Endodermal cell (in vitro differentiated cells): ENCODE data around the gene NHEJ1. TPM values are rescaled to one million over a fixed set of nuclear protein-coding genes. Genes with fewer than 3 reads are reported as not detected.
A peak's percentile ranks its signal among the peaks of the same experiment; 100 is the strongest.

Experiments
- DNase-seq: peaks from one replicate; pipeline ENCODE4 v3.0.0-alpha.2; 2017
- H3K27ac ChIP-seq: 2 replicates; pipeline ENCODE4 v1.5.1; 2013; ENCODE audit warnings: mild to moderate bottlenecking, low read depth, low read length, moderate library complexity
- H3K27me3 ChIP-seq: 2 replicates; pipeline ENCODE4 v1.6.1; 2013; ENCODE audit warnings: mild to moderate bottlenecking, low read length, moderate library complexity; ENCODE audit not compliant: insufficient read depth, control insufficient read depth, poor library complexity, severe bottlenecking
- H3K36me3 ChIP-seq: 2 replicates; pipeline ENCODE4 v1.7.0; 2013; ENCODE audit warnings: mild to moderate bottlenecking, low read length, moderate library complexity; ENCODE audit not compliant: control insufficient read depth, insufficient read depth
- H3K4me1 ChIP-seq: one replicate; pipeline ENCODE4 v1.7.0; 2013; ENCODE audit warnings: low read length; ENCODE audit not compliant: control insufficient read depth, insufficient read depth
- H3K4me3 ChIP-seq: 2 replicates; pipeline ENCODE4 v1.5.1; 2013; ENCODE audit warnings: mild to moderate bottlenecking, low read length, moderate library complexity
- H3K9ac ChIP-seq: 2 replicates; pipeline ENCODE4 v1.6.1; 2013; ENCODE audit warnings: mild to moderate bottlenecking, low read length, moderate library complexity; ENCODE audit not compliant: poor library complexity, severe bottlenecking; ENCODE audit errors: extremely low read depth
- H3K9me3 ChIP-seq: 2 replicates; pipeline ENCODE4 v1.6.1; 2013; ENCODE audit warnings: mild to moderate bottlenecking, low read length, moderate library complexity; ENCODE audit not compliant: control insufficient read depth
- H3K27ac Mint-ChIP-seq: 2 replicates; pipeline ENCODE4 v1.8.0; 2020; ENCODE audit warnings: mixed read lengths
- H3K27me3 Mint-ChIP-seq: 2 replicates; pipeline ENCODE4 v1.8.0; 2021; ENCODE audit warnings: mild to moderate bottlenecking, mixed read lengths; ENCODE audit not compliant: insufficient read depth
- H3K36me3 Mint-ChIP-seq: 2 replicates; pipeline ENCODE4 v1.8.0; 2020; ENCODE audit warnings: low read depth, mixed read lengths
- H3K4me1 Mint-ChIP-seq: 2 replicates; pipeline ENCODE4 v1.8.0; 2020; ENCODE audit warnings: mixed read lengths
- H3K4me3 Mint-ChIP-seq: 2 replicates; pipeline ENCODE4 v1.8.0; 2020; ENCODE audit warnings: mild to moderate bottlenecking, moderate library complexity, mixed read lengths
- H3K9me3 Mint-ChIP-seq: 2 replicates; pipeline ENCODE4 v1.8.0; 2020; ENCODE audit warnings: mild to moderate bottlenecking, mixed read lengths
- CTCF ChIP-seq: fragments of 200-600 bp; sonication (generic); conservative IDR thresholded peaks from 2 replicates; pipeline ENCODE4 v1.5.0; 2021; ENCODE audit warnings: antibody characterized with exemption, mild to moderate bottlenecking
- WGBS, 2 experiments: methylation state at CpG; one replicate each; pipeline versions ENCODE4 v1.1.5 to v1.1.7; 2013; ENCODE audit warnings: missing lambda C conversion rate in 2 of 2, mixed read lengths in 1 of 2; ENCODE audit not compliant: insufficient coverage in 1 of 2, insufficient read length in 1 of 2; 5-methylcytosine and 5-hydroxymethylcytosine counted together
- total RNA-seq, 2 donors: library from RNA; stranded (reverse); fragmentation: NEBNext Ultra II Directional in 1 of 2; extraction: Animal tissue kit (Norgen Biotek cat#: 25700) in 1 of 2; gene quantifications; 2 replicates in 1 of 2; 3 replicates in 1 of 2; pipeline ENCODE4 v1.2.1, GENCODE V29; 2021

The NHEJ1 gene
- total RNA-seq, 2 donors from 2014 or later = 16.2 to 27.4 TPM

GRCh38 chr2:219107758-219108157 is 52.9 kb downstream of the NHEJ1 start:
- H3K36me3 ChIP-seq = no peaks in the 10 kb centered on the region
- peaks cover 3% of the 10 kb centered on the region for H3K4me1 ChIP-seq
- H3K4me1 Mint-ChIP-seq = peaks cover 27% of the 10 kb centered on the region
- WGBS, 2 experiments = 83% methylated on average over 8 of the region's 8 CpGs; no CpG with 5 or more reads in 1 of the 2 experiments
- no peak overlapping the region for H3K4me3 Mint-ChIP-seq
- no peak for TF ChIP-seq CTCF
- no peaks in the 10 kb centered on the region for H3K27me3 ChIP-seq
- peaks cover 4% of the 10 kb centered on the region for H3K27me3 Mint-ChIP-seq
- no peaks in the 10 kb centered on the region for H3K9me3 Mint-ChIP-seq
- H3K9ac ChIP-seq = no peak overlapping the region
- no peak overlapping the region for H3K4me3 ChIP-seq
- no peak overlapping the region for H3K27ac Mint-ChIP-seq
- peaks cover 2% of the 10 kb centered on the region for H3K36me3 Mint-ChIP-seq
- H3K9me3 ChIP-seq = no peaks in the 10 kb centered on the region
- H3K27ac ChIP-seq = no peak overlapping the region
- DNase-seq = no peak

- H3K27me3 Mint-ChIP-seq = peaks cover 4% of the 10 kb centered on the region
- 82 to 87% methylated on average over 3 of the region's 3 CpGs for WGBS, 2 experiments
These were observed 54.4 kb downstream of the NHEJ1 start for GRCh38 chr2:219106251-219106650.

GRCh38 chr2:219104107-219105035 is 56.2 kb downstream of the NHEJ1 start:
- Mint-ChIP-seq H3K4me1 (peaks cover 5% of the 10 kb centered on the region), H3K36me3 (peaks cover 2% of the 10 kb centered on the region), H3K4me3 (no peak overlapping the region), H3K27me3 (peaks cover 4% of the 10 kb centered on the region), H3K27ac (no peak overlapping the region), H3K9me3 (no peaks in the 10 kb centered on the region)
- no peaks in the 10 kb centered on the region for H3K4me1 ChIP-seq
- H3K27ac ChIP-seq = no peak overlapping the region
- 53 to 86% methylated on average over 2 to 3 of the region's 4 CpGs for WGBS, 2 experiments
- H3K9me3 ChIP-seq = no peaks in the 10 kb centered on the region
- DNase-seq = peak; percentile 78
- H3K9ac ChIP-seq = no peak overlapping the region
- peak; percentile 91 for TF ChIP-seq CTCF
- no peak overlapping the region for H3K4me3 ChIP-seq
- H3K27me3 ChIP-seq = no peaks in the 10 kb centered on the region
- H3K36me3 ChIP-seq = no peaks in the 10 kb centered on the region

More at GRCh38 chr2:219106251-219106650, 54.4 kb downstream of the NHEJ1 start:
- Histone ChIP-seq H3K4me1 (no peaks in the 10 kb centered on the region), H3K9me3 (no peaks in the 10 kb centered on the region), H3K27ac (no peak overlapping the region), H3K9ac (no peak overlapping the region), H3K36me3 (no peaks in the 10 kb centered on the region), H3K27me3 (no peaks in the 10 kb centered on the region), H3K4me3 (no peak overlapping the region)
- Mint-ChIP-seq H3K36me3 (peaks cover 2% of the 10 kb centered on the region), H3K4me1 (peaks cover 14% of the 10 kb centered on the region), H3K9me3 (no peaks in the 10 kb centered on the region), H3K4me3 (no peak overlapping the region), H3K27ac (no peak overlapping the region)
- DNase-seq = no peak
- no peak for TF ChIP-seq CTCF
